MM.1S (cell line): ENCODE measurements around the gene ELK1.

Source experiments
- EZH2phosphoT487 ChIP-seq: fragments of 300-600 bp; sonication (generic); IDR thresholded peaks from 2 replicates; pipeline ENCODE4 v1.6.1; 2018; ENCODE audit warnings: antibody characterized with exemption, low read length
- TF ChIP-seq, protein P1 (sequence below): fragments of 300-600 bp; sonication (generic); IDR thresholded peaks from 2 replicates; pipeline ENCODE4 v1.5.1; 2016; ENCODE audit warnings: antibody characterized with exemption, low read length, mixed read lengths

DNA sequence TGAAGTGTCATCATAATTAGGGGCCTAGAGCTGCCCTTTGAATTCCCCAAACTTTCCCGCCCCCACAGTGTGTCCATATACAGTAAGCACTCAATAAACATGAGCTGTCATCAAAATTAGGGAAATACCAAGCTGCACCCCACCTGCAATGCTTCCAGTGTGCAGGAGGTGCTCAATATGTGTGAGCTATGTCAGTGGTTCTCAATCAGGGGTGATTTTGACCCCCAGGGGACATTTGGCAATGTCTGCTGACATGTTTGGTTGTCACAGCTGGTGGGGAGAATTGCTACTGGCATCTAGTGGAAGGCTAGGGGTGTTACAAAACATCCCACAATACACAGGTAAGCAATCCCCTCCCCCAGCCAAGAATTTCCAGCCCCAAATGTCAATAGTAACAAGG, 21.4 kb downstream of the ELK1 start:
- TF ChIP-seq, protein P1, sequence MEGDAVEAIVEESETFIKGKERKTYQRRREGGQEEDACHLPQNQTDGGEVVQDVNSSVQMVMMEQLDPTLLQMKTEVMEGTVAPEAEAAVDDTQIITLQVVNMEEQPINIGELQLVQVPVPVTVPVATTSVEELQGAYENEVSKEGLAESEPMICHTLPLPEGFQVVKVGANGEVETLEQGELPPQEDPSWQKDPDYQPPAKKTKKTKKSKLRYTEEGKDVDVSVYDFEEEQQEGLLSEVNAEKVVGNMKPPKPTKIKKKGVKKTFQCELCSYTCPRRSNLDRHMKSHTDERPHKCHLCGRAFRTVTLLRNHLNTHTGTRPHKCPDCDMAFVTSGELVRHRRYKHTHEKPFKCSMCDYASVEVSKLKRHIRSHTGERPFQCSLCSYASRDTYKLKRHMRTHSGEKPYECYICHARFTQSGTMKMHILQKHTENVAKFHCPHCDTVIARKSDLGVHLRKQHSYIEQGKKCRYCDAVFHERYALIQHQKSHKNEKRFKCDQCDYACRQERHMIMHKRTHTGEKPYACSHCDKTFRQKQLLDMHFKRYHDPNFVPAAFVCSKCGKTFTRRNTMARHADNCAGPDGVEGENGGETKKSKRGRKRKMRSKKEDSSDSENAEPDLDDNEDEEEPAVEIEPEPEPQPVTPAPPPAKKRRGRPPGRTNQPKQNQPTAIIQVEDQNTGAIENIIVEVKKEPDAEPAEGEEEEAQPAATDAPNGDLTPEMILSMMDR = no peak
- no peak for TF ChIP-seq EZH2phosphoT487
